ENCODE results near the gene CFAP77. TPM values are rescaled to one million over a fixed set of nuclear protein-coding genes. Genes with fewer than 3 reads are reported as not detected.

The CFAP77 gene
- total and polyA plus RNA-seq, 2 of the 13 experiments (the other 11 are each of a cell fraction or from before 2014, with no cell fraction given): not detected

DNA sequence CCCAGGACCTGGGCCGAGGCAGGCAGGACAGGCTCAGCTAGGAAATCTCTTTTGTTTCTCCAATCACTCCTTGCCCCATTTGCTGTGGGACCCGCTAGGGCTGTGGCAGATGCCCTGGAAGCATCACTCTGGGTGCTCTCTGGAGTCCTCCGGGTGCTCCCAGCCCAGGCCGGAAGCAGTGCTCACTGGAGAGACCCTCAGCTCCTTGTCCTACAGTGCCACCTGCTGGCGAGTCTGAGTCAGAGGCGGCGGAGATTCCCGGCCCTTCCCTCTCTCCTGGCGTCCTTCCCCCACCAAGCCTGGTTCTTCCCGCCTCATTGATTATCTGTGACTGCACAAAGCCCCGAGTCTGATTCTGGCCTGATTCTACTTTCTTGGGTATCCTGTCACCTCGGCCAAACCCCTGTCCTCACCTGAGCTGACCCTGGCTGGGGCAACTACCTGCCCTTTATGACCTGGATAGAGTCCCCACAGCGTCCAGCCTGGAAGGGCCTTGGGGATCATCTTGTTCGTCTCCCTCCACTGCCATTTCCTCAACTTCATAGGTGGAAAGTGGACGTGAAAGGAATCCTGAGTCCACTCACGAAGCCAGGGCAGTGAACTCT, 165.1 kb downstream of the CFAP77 start (continued):
- TF ChIP-seq, protein P1, sequence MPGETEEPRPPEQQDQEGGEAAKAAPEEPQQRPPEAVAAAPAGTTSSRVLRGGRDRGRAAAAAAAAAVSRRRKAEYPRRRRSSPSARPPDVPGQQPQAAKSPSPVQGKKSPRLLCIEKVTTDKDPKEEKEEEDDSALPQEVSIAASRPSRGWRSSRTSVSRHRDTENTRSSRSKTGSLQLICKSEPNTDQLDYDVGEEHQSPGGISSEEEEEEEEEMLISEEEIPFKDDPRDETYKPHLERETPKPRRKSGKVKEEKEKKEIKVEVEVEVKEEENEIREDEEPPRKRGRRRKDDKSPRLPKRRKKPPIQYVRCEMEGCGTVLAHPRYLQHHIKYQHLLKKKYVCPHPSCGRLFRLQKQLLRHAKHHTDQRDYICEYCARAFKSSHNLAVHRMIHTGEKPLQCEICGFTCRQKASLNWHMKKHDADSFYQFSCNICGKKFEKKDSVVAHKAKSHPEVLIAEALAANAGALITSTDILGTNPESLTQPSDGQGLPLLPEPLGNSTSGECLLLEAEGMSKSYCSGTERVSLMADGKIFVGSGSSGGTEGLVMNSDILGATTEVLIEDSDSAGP (CRISPR knock-in tag; IDR thresholded peaks at IDR 0.05; ENCODE audit: borderline replicate concordance): peak; percentile 26; the same call in 1 of the 2 replicates
- TF ChIP-seq ATF7-NPFF (CRISPR knock-in tag; IDR thresholded peaks at IDR 0.05; ENCODE audit: low read depth) (0 out of 2 replicates have a peak, but pooled peaks have one; percentile 26), GABPB1 (CRISPR knock-in tag; IDR thresholded peaks at IDR 0.05) (peak; percentile 86), TSC22D2 (CRISPR knock-in tag; IDR thresholded peaks at IDR 0.05; ENCODE audit: borderline replicate concordance) (no peak), SMC3 (IDR thresholded peaks at IDR 0.05; ENCODE audit: low read length) (peak; percentile 72; the same call in 1 of the 2 replicates), KDM2A (CRISPR knock-in tag; IDR thresholded peaks at IDR 0.05; ENCODE audit: borderline replicate concordance, low read depth) (peak; percentile 52; the same call in 1 of the 2 replicates), FOSL2 (CRISPR knock-in tag; IDR thresholded peaks at IDR 0.05) (peak; percentile 40; the same call in 1 of the 2 replicates), ETV5 (CRISPR knock-in tag; IDR thresholded peaks at IDR 0.05; ENCODE audit: borderline replicate concordance) (peak; percentile 85), ZNF501 (CRISPR knock-in tag; IDR thresholded peaks at IDR 0.05) (peak; percentile 49; the same call in 1 of the 2 replicates), RFXAP (CRISPR knock-in tag; IDR thresholded peaks at IDR 0.05; ENCODE audit: borderline replicate concordance) (0 out of 2 replicates have a peak, but pooled peaks have one; percentile 32), ZNF383 (CRISPR knock-in tag; IDR thresholded peaks at IDR 0.05; ENCODE audit: borderline replicate concordance) (no peak), ZFY (CRISPR knock-in tag; IDR thresholded peaks at IDR 0.05) (peak; percentile 25; the same call in 1 of the 2 replicates), ZNF232 (CRISPR knock-in tag; IDR thresholded peaks at IDR 0.05; ENCODE audit: borderline replicate concordance) (0 out of 2 replicates have a peak, but pooled peaks have one; percentile 57), ELF1 (CRISPR knock-in tag; IDR thresholded peaks at IDR 0.05) (peak; percentile 40; the same call in 1 of the 2 replicates), PAWR (CRISPR knock-in tag; IDR thresholded peaks at IDR 0.05; ENCODE audit: borderline replicate concordance) (no peak), ZNF354B (CRISPR knock-in tag; IDR thresholded peaks at IDR 0.05) (no peak), STAG1 (CRISPR knock-in tag; IDR thresholded peaks at IDR 0.05) (peak; percentile 93), GABPA (IDR thresholded peaks at IDR 0.05; ENCODE audit: low read depth, low read length) (peak; percentile 24; the same call in 1 of the 2 replicates), GABPA (CRISPR knock-in tag; IDR thresholded peaks at IDR 0.05; ENCODE audit: low read depth) (peak; percentile 76)
- TF ChIP-seq, protein P2, sequence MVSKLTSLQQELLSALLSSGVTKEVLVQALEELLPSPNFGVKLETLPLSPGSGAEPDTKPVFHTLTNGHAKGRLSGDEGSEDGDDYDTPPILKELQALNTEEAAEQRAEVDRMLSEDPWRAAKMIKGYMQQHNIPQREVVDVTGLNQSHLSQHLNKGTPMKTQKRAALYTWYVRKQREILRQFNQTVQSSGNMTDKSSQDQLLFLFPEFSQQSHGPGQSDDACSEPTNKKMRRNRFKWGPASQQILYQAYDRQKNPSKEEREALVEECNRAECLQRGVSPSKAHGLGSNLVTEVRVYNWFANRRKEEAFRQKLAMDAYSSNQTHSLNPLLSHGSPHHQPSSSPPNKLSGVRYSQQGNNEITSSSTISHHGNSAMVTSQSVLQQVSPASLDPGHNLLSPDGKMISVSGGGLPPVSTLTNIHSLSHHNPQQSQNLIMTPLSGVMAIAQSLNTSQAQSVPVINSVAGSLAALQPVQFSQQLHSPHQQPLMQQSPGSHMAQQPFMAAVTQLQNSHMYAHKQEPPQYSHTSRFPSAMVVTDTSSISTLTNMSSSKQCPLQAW (CRISPR knock-in tag; IDR thresholded peaks at IDR 0.05): peak; percentile 45; the same call in 1 of the 2 replicates
- TF ChIP-seq, protein P3, sequence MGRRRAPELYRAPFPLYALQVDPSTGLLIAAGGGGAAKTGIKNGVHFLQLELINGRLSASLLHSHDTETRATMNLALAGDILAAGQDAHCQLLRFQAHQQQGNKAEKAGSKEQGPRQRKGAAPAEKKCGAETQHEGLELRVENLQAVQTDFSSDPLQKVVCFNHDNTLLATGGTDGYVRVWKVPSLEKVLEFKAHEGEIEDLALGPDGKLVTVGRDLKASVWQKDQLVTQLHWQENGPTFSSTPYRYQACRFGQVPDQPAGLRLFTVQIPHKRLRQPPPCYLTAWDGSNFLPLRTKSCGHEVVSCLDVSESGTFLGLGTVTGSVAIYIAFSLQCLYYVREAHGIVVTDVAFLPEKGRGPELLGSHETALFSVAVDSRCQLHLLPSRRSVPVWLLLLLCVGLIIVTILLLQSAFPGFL (CRISPR knock-in tag; IDR thresholded peaks at IDR 0.05): no peak
- TF ChIP-seq, protein P4, sequence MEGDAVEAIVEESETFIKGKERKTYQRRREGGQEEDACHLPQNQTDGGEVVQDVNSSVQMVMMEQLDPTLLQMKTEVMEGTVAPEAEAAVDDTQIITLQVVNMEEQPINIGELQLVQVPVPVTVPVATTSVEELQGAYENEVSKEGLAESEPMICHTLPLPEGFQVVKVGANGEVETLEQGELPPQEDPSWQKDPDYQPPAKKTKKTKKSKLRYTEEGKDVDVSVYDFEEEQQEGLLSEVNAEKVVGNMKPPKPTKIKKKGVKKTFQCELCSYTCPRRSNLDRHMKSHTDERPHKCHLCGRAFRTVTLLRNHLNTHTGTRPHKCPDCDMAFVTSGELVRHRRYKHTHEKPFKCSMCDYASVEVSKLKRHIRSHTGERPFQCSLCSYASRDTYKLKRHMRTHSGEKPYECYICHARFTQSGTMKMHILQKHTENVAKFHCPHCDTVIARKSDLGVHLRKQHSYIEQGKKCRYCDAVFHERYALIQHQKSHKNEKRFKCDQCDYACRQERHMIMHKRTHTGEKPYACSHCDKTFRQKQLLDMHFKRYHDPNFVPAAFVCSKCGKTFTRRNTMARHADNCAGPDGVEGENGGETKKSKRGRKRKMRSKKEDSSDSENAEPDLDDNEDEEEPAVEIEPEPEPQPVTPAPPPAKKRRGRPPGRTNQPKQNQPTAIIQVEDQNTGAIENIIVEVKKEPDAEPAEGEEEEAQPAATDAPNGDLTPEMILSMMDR (CRISPR knock-in tag; IDR thresholded peaks at IDR 0.05): peak; percentile 93
- TF ChIP-seq, protein P5, sequence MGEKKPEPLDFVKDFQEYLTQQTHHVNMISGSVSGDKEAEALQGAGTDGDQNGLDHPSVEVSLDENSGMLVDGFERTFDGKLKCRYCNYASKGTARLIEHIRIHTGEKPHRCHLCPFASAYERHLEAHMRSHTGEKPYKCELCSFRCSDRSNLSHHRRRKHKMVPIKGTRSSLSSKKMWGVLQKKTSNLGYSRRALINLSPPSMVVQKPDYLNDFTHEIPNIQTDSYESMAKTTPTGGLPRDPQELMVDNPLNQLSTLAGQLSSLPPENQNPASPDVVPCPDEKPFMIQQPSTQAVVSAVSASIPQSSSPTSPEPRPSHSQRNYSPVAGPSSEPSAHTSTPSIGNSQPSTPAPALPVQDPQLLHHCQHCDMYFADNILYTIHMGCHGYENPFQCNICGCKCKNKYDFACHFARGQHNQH (CRISPR knock-in tag; IDR thresholded peaks at IDR 0.05): peak; percentile 33; the same call in 1 of the 2 replicates
